Activated CD8-positive, alpha-beta memory T cell treated with anti-CD3 and anti-CD28 coated beads, Interleukin-2, amount 10 ng/mL, durations not matched to agents 7 days and 5 days (primary cell): ENCODE results near the gene NSUN7. TPM values are rescaled to one million over a fixed set of nuclear protein-coding genes. Genes with fewer than 3 reads are reported as not detected.
A peak's percentile ranks its signal among the peaks of the same experiment; 100 is the strongest.
"Not testable (repeated sequence)": the region's sequence is repeated elsewhere in the genome, so short reads cannot be mapped to it uniquely, and the experiment has no call there.

Experiments used
- ATAC-seq: fragments of 150-1000 bp; cut with Tn5 transposase; one replicate; pipeline ENCODE4 v1.10.0; 2021; ENCODE audit warnings: moderate library complexity
- CTCF ChIA-PET: fragments of 350-600 bp; sonication (Branson Sonifier 250); formaldehyde crosslinking; loops from one replicate; lab custom pipeline; 2021; ENCODE audit warnings: antibody characterized with exemption; lab: Charles Lee
- DNase-seq: peaks from one replicate; pipeline ENCODE4 v3.0.0-alpha.2; 2020
- H3K27ac Mint-ChIP-seq: one replicate; pipeline ENCODE4 v1.8.0; 2021; ENCODE audit warnings: mild to moderate bottlenecking, mixed read lengths
- H3K27me3 Mint-ChIP-seq: one replicate; pipeline ENCODE4 v1.8.0; 2021; ENCODE audit warnings: mixed read lengths
- H3K36me3 Mint-ChIP-seq: one replicate; pipeline ENCODE4 v1.8.0; 2021; ENCODE audit warnings: mild to moderate bottlenecking, mixed read lengths
- H3K4me1 Mint-ChIP-seq: one replicate; pipeline ENCODE4 v1.8.0; 2021; ENCODE audit warnings: mixed read lengths
- H3K4me3 Mint-ChIP-seq: one replicate; pipeline ENCODE4 v1.8.0; 2021; ENCODE audit warnings: mild to moderate bottlenecking, moderate library complexity, mixed read lengths
- H3K9me3 Mint-ChIP-seq: one replicate; pipeline ENCODE4 v1.8.0; 2022; ENCODE audit warnings: low read depth, mixed read lengths
- total RNA-seq, 2 experiments: library from RNA; stranded (reverse); gene quantifications; one replicate each; pipeline ENCODE4 v1.2.3, GENCODE V29; 2021

NSUN7 gene
- total RNA-seq, 2 experiments from 2014 or later = 0.42 to 0.55 TPM

- Mint-ChIP-seq H3K4me3 (no peak overlapping the region), H3K27ac (no peak overlapping the region), H3K36me3 (no peaks in the 10 kb centered on the region), H3K4me1 (peaks cover 3% of the 10 kb centered on the region), H3K9me3 (no peaks in the 10 kb centered on the region), H3K27me3 (peaks cover 9% of the 10 kb centered on the region)
- ATAC-seq (no peak), DNase-seq (no peak)
- CTCF ChIA-PET = no interaction called here
Measured at GRCh38 chr4:40800064-40800463, 50.3 kb downstream of the NSUN7 start.

GRCh38 chr4:40804598-40804997 lies 54.8 kb downstream of the NSUN7 start:
- no peak for ATAC-seq
- CTCF ChIA-PET = no interaction called here
- Mint-ChIP-seq H3K4me1 (peaks cover 3% of the 10 kb centered on the region), H3K4me3 (no peak overlapping the region), H3K36me3 (no peaks in the 10 kb centered on the region), H3K9me3 (no peaks in the 10 kb centered on the region), H3K27ac (no peak overlapping the region), H3K27me3 (peaks cover 22% of the 10 kb centered on the region)
- DNase-seq = no peak

GRCh38 chr4:40808926-40809457 lies 59.2 kb downstream of the NSUN7 start:
- Mint-ChIP-seq H3K27me3 (peaks cover 40% of the 10 kb centered on the region), H3K36me3 (no peaks in the 10 kb centered on the region), H3K27ac (no peak overlapping the region), H3K9me3 (no peaks in the 10 kb centered on the region), H3K4me1 (no peaks in the 10 kb centered on the region), H3K4me3 (no peak overlapping the region)
- DNase-seq = no peak
- CTCF ChIA-PET = no interaction called here
- ATAC-seq = no peak

GRCh38 chr4:40811956-40812355 lies 62.2 kb downstream of the NSUN7 start:
- Mint-ChIP-seq H3K27ac (no peak overlapping the region), H3K36me3 (no peaks in the 10 kb centered on the region), H3K4me1 (no peaks in the 10 kb centered on the region), H3K4me3 (no peak overlapping the region), H3K27me3 (peaks cover 44% of the 10 kb centered on the region), H3K9me3 (no peaks in the 10 kb centered on the region)
- DNase-seq = no peak
- CTCF ChIA-PET = no interaction called here
- no peak for ATAC-seq

GRCh38 chr4:40812386-40812785 lies 62.6 kb downstream of the NSUN7 start:
- DNase-seq = peak; percentile 25
- CTCF ChIA-PET = no interaction called here
- ATAC-seq = no peak
- Mint-ChIP-seq H3K27me3 (peaks cover 43% of the 10 kb centered on the region), H3K4me1 (no peaks in the 10 kb centered on the region), H3K4me3 (no peak overlapping the region), H3K36me3 (no peaks in the 10 kb centered on the region), H3K27ac (no peak overlapping the region), H3K9me3 (no peaks in the 10 kb centered on the region)

GRCh38 chr4:40812856-40813255 lies 63.1 kb downstream of the NSUN7 start:
- H3K27ac Mint-ChIP-seq = no peak overlapping the region
- no peak overlapping the region for H3K4me3 Mint-ChIP-seq
- no peaks in the 10 kb centered on the region for H3K9me3 Mint-ChIP-seq
- H3K36me3 Mint-ChIP-seq = no peaks in the 10 kb centered on the region
- ATAC-seq (no peak), DNase-seq (no peak)
- H3K4me1 Mint-ChIP-seq = no peaks in the 10 kb centered on the region
- peaks cover 43% of the 10 kb centered on the region for H3K27me3 Mint-ChIP-seq
- CTCF ChIA-PET = interaction anchor here (1.1 kb wide), 1 partner anchor 28 kb away, joined by 3 read pairs; no protein-coding TSS in a partner anchor

- DNase-seq = peak; percentile 15
- H3K36me3 Mint-ChIP-seq, ATAC-seq, H3K9me3 Mint-ChIP-seq, H3K4me3 Mint-ChIP-seq, H3K4me1 Mint-ChIP-seq, CTCF ChIA-PET, H3K27ac Mint-ChIP-seq: not testable (repeated sequence)
- H3K27me3 Mint-ChIP-seq = peaks cover 16% of the 10 kb centered on the region
Measured at GRCh38 chr4:40817157-40817556, 67.4 kb downstream of the NSUN7 start.

GRCh38 chr4:40820101-40820500 lies 70.3 kb downstream of the NSUN7 start:
- ATAC-seq (no peak), DNase-seq (peak; percentile 22)
- CTCF ChIA-PET = no interaction called here
- H3K9me3 Mint-ChIP-seq = no peaks in the 10 kb centered on the region
- H3K36me3 Mint-ChIP-seq = no peaks in the 10 kb centered on the region
- H3K4me1 Mint-ChIP-seq = no peaks in the 10 kb centered on the region
- H3K4me3 Mint-ChIP-seq = no peak overlapping the region
- H3K27me3 Mint-ChIP-seq = peaks cover 3% of the 10 kb centered on the region
- no peak overlapping the region for H3K27ac Mint-ChIP-seq

GRCh38 chr4:40822420-40823166 lies 72.8 kb downstream of the NSUN7 start:
- Mint-ChIP-seq H3K27me3 (peaks cover 3% of the 10 kb centered on the region), H3K9me3 (peaks cover 3% of the 10 kb centered on the region), H3K4me1 (no peaks in the 10 kb centered on the region), H3K36me3 (peaks cover 2% of the 10 kb centered on the region), H3K4me3 (no peak overlapping the region), H3K27ac (no peak overlapping the region)
- CTCF ChIA-PET = no interaction called here
- DNase-seq = peak; percentile 15
- no peak for ATAC-seq

- ATAC-seq (no peak), DNase-seq (no peak)
- Mint-ChIP-seq H3K4me1 (no peaks in the 10 kb centered on the region), H3K4me3 (no peak overlapping the region), H3K27ac (no peak overlapping the region), H3K27me3 (peaks cover 5% of the 10 kb centered on the region), H3K36me3 (peaks cover 7% of the 10 kb centered on the region), H3K9me3 (peaks cover 10% of the 10 kb centered on the region)
- CTCF ChIA-PET = interaction anchor here (0.6 to 1.2 kb wide), 3 partner anchors 19 to 79 kb away, joined by 3 to 4 read pairs (median 3); no protein-coding TSS in a partner anchor
Measured at GRCh38 chr4:40825014-40825838, 75.5 kb downstream of the NSUN7 start.

GRCh38 chr4:40826821-40827220 lies 77.1 kb downstream of the NSUN7 start:
- H3K27ac Mint-ChIP-seq = no peak overlapping the region
- DNase-seq = no peak
- peaks cover 10% of the 10 kb centered on the region for H3K9me3 Mint-ChIP-seq
- CTCF ChIA-PET = no interaction called here
- peaks cover 7% of the 10 kb centered on the region for H3K36me3 Mint-ChIP-seq
- no peaks in the 10 kb centered on the region for H3K4me1 Mint-ChIP-seq
- H3K4me3 Mint-ChIP-seq = no peak overlapping the region
- peaks cover 10% of the 10 kb centered on the region for H3K27me3 Mint-ChIP-seq
- no peak for ATAC-seq

- Mint-ChIP-seq H3K9me3 (peaks cover 10% of the 10 kb centered on the region), H3K27ac (no peak overlapping the region), H3K27me3 (peaks cover 10% of the 10 kb centered on the region), H3K4me1 (no peaks in the 10 kb centered on the region), H3K4me3 (no peak overlapping the region), H3K36me3 (peaks cover 7% of the 10 kb centered on the region)
- DNase-seq = no peak
- CTCF ChIA-PET = no interaction called here
- ATAC-seq = no peak
Measured at GRCh38 chr4:40827758-40828157, 78.0 kb downstream of the NSUN7 start.

GRCh38 chr4:40828661-40829060 lies 78.9 kb downstream of the NSUN7 start:
- no peak for DNase-seq
- Mint-ChIP-seq H3K4me3 (no peak overlapping the region), H3K27ac (no peak overlapping the region), H3K9me3 (peaks cover 10% of the 10 kb centered on the region), H3K36me3 (peaks cover 7% of the 10 kb centered on the region), H3K4me1 (no peaks in the 10 kb centered on the region), H3K27me3 (peaks cover 10% of the 10 kb centered on the region)
- no peak for ATAC-seq
- CTCF ChIA-PET = interaction anchor here (2.7 kb wide), 1 partner anchor 12 kb away, joined by 16 read pairs; no protein-coding TSS in a partner anchor
